Keratinocyte (primary cell): ENCODE measurements around the gene GRK5. TPM values are rescaled to one million over a fixed set of nuclear protein-coding genes. Genes with fewer than 3 reads are reported as not detected.

ENCODE experiments used
- DNase-seq: peaks from one replicate; pipeline ENCODE4 v3.0.0-alpha.2; 2011; ENCODE audit warnings: low read depth, missing footprints, low spot score
- FAIRE-seq: peaks from 2 replicates; lab custom pipeline; 2011; peaks lifted over from hg19 to GRCh38; lab: Jason Lieb, UNC
- H2AFZ ChIP-seq: 2 replicates; pipeline ENCODE4 v1.6.0; 2012; ENCODE audit warnings: low read length, control low read depth, inconsistent platforms; ENCODE audit not compliant: control insufficient read depth
- H3K27ac ChIP-seq: 2 replicates; pipeline ENCODE4 v1.5.1; 2011; ENCODE audit warnings: low read length; ENCODE audit not compliant: control insufficient read depth, insufficient read depth
- H3K27me3 ChIP-seq: 3 replicates; pipeline ENCODE4 v1.6.0; 2011; ENCODE audit warnings: low read length; ENCODE audit not compliant: control insufficient read depth, insufficient read depth; ENCODE audit errors: extremely low read depth
- H3K36me3 ChIP-seq, 2 experiments: 2 replicates in 1 of 2; 3 replicates in 1 of 2; pipeline ENCODE4 v1.5.1; 2011; ENCODE audit warnings: low read length in 2 of 2, mild to moderate bottlenecking in 1 of 2; ENCODE audit not compliant: control insufficient read depth in 2 of 2, insufficient read depth in 2 of 2; ENCODE audit errors: extremely low read depth in 1 of 2
- H3K4me1 ChIP-seq: 3 replicates; pipeline ENCODE4 v1.5.1; 2011; ENCODE audit warnings: low read length; ENCODE audit not compliant: control insufficient read depth, insufficient read depth; ENCODE audit errors: extremely low read depth
- H3K4me2 ChIP-seq: 3 replicates; pipeline ENCODE4 v1.6.0; 2011; ENCODE audit warnings: low read depth, low read length; ENCODE audit not compliant: control insufficient read depth, insufficient read depth; ENCODE audit errors: extremely low read depth
- H3K4me3 ChIP-seq, 3 experiments: fragments of 200-600 bp in 1 of 3; sonication (generic) in 1 of 3; 2 replicates in 2 of 3; 3 replicates in 1 of 3; pipeline ENCODE4 v1.5.1; 2011 to 2016; ENCODE audit warnings: low read length in 3 of 3, mild to moderate bottlenecking in 3 of 3, control low read depth in 2 of 3, inconsistent platforms in 1 of 3, low read depth in 1 of 3, mixed read lengths in 1 of 3, mixed run types in 1 of 3, moderate library complexity in 1 of 3; ENCODE audit not compliant: control insufficient read depth in 2 of 3, insufficient read depth in 2 of 3; ENCODE audit errors: extremely low read depth in 1 of 3
- H3K79me2 ChIP-seq: 2 replicates; pipeline ENCODE4 v1.6.0; 2012; ENCODE audit warnings: low read length; ENCODE audit not compliant: control insufficient read depth, insufficient read depth
- H3K9ac ChIP-seq: 3 replicates; pipeline ENCODE4 v1.6.0; 2011; ENCODE audit warnings: low read length; ENCODE audit not compliant: control insufficient read depth, insufficient read depth; ENCODE audit errors: extremely low read depth
- H3K9me1 ChIP-seq: 3 replicates; pipeline ENCODE4 v1.6.0; 2011; ENCODE audit warnings: low read length; ENCODE audit not compliant: control insufficient read depth, insufficient read depth; ENCODE audit errors: extremely low read depth
- H3K9me3 ChIP-seq: 2 replicates; pipeline ENCODE4 v1.5.1; 2012; ENCODE audit warnings: low read depth, low read length; ENCODE audit not compliant: control insufficient read depth
- H4K20me1 ChIP-seq: 3 replicates; pipeline ENCODE4 v1.6.0; 2011; ENCODE audit warnings: low read length; ENCODE audit not compliant: control insufficient read depth, insufficient read depth; ENCODE audit errors: extremely low read depth
- EZH2 ChIP-seq: IDR thresholded peaks from one replicate; pipeline ENCODE4 v1.6.1; 2012; ENCODE audit warnings: inconsistent platforms, mild to moderate bottlenecking, low read length, moderate library complexity
- dilution Hi-C: fragments of 300-500 bp; cut with MboI; formaldehyde crosslinking; loops from one replicate; pipeline ENCODE4 v1.7.0; 2020; ENCODE audit warnings: low sequenced_read_pairs; ENCODE audit not compliant: extremely low pct_ligation_motif_present
- polyA plus RNA-seq, 5 experiments: library from polyadenylated mRNA; depleted of rRNA in 3 of 5; stranded (reverse) in 3 of 5; stranded (forward) in 1 of 5; unstranded in 1 of 5; fragments of >200 nt; gene quantifications; 1 replicate in 1 of 5; 2 replicates in 3 of 5; 3 replicates in 1 of 5; pipeline versions ENCODE4 v1.2.1 to v1.2.3, GENCODE V29; 2011 to 2012; ENCODE audit warnings: missing spikeins in 2 of 5, low read depth in 1 of 5, low replicate concordance in 1 of 5
- TF ChIP-seq, protein P1 (sequence below), 3 experiments: IDR thresholded peaks in 1 of 3; conservative IDR thresholded peaks in 1 of 3; optimal IDR thresholded peaks in 1 of 3; 2 replicates in 2 of 3; 3 replicates in 1 of 3; pipeline versions ENCODE3 to v1.5.1; 2011; ENCODE audit warnings: low read length in 3 of 3, mild to moderate bottlenecking in 3 of 3, moderate library complexity in 2 of 3, control low read depth in 1 of 3, inconsistent platforms in 1 of 3; ENCODE audit not compliant: insufficient read depth in 2 of 3; ENCODE audit errors: extremely low read depth in 1 of 3

Gene GRK5
- polyA plus RNA-seq, 1 donor (not counting 4 experiments of a cell fraction or from before 2014, with no cell fraction given), result 7.6 TPM

DNA sequence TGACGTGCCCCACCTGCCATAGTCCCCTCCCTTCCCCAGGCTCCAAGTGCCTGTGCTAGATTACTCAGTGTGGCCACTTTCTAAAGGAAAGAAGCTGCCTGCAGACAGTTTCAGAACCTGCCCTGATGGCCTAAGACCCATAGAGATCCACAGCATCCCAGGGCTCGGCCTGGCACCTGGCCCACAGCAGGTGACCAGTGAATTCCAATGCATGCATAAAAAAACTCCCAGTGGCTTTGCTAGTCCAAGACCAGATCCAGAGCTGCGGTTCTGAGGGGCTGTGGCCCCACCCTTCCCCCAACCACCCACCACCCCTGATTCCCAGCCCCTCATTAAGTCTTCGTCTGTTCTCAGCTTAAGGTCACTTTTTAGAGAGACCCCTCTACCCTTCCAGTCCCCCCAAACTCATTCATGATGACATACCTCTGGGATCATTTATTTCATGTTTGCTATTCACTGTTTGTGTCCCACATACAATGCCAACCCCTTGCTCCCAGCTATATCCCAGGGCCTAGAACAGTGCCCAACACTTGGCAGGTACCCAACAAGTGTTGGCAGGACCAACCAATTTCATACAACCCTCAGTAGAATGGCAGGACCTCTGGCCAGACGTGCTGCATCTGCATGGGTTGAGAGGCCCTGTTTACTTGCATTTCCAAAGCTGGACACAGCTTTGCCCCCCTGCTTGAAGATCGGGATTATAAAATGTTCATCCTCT lies 217.0 kb downstream of the GRK5 start:
- Histone ChIP-seq H3K4me1 (no peaks in the 10 kb centered on the region), H3K4me2 (no peak overlapping the region), H3K27ac (no peak overlapping the region), H3K4me3 (no peak overlapping the region), H2AFZ (no peak overlapping the region), H3K9me3 (no peaks in the 10 kb centered on the region), H3K9ac (no peak overlapping the region), H3K9me1 (no peaks in the 10 kb centered on the region), H3K36me3 (peaks cover 2 to 8% of the 10 kb centered on the region in 2 experiments), H3K79me2 (no peaks in the 10 kb centered on the region), H4K20me1 (no peaks in the 10 kb centered on the region), H3K27me3 (no peaks in the 10 kb centered on the region)
- FAIRE-seq, result no peak
- no peak for TF ChIP-seq EZH2
- TF ChIP-seq, protein P1, sequence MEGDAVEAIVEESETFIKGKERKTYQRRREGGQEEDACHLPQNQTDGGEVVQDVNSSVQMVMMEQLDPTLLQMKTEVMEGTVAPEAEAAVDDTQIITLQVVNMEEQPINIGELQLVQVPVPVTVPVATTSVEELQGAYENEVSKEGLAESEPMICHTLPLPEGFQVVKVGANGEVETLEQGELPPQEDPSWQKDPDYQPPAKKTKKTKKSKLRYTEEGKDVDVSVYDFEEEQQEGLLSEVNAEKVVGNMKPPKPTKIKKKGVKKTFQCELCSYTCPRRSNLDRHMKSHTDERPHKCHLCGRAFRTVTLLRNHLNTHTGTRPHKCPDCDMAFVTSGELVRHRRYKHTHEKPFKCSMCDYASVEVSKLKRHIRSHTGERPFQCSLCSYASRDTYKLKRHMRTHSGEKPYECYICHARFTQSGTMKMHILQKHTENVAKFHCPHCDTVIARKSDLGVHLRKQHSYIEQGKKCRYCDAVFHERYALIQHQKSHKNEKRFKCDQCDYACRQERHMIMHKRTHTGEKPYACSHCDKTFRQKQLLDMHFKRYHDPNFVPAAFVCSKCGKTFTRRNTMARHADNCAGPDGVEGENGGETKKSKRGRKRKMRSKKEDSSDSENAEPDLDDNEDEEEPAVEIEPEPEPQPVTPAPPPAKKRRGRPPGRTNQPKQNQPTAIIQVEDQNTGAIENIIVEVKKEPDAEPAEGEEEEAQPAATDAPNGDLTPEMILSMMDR (optimal IDR thresholded peaks at IDR 0.05 in 1 of 3, IDR thresholded peaks at IDR 0.05 in 1 of 3, conservative IDR thresholded peaks at IDR 0.05 in 1 of 3; ENCODE audit: extremely low read depth in 1 of 3, insufficient read depth in 2 of 3, low read length in 3 of 3), result no peak
- no peak for DNase-seq
- dilution Hi-C loops, result loop anchor here (25.0 kb wide), 1 partner anchor 212 kb away; the partner anchor contains the start of gene GRK5

DNA sequence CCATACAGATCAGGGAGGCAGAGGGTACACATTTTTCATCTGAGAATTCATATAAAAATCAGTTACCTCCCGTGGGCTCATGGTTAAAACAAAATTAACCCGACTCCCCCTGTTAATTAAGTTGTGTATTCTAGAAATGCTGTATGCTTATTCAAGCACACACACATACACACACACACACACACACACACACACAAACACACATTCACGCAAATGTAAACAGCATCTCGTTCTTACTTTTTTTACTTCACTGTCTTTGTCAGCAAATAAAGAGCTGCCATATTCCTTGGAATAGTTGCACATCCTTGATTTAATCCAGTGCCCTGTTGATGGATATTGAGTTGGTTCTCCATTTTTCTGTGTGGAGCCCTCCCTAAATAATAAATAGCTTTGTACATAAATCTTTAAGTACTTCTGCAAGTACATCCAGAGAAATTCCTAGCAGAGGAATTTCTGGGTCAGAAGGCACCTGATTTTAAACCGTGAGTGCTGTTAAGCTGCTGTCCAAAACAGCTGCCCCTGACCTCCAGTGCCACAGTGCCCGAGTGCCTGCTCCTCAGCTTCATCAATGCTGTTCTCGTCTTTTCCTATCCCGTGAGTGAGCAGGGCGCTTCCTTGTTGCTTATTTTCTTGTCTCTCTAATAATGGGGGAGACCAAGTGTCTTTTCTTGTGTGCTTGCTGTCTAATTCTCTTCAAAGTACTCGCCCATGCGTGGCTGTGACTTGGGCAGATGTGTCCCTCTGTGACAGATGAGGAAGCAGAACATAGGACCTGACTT lies 217.9 kb downstream of the GRK5 start:
- dilution Hi-C loops, result no loop called here
- Histone ChIP-seq H3K9me1 (no peaks in the 10 kb centered on the region), H2AFZ (no peak overlapping the region), H3K4me3 (no peak overlapping the region), H3K4me1 (no peaks in the 10 kb centered on the region), H3K9me3 (no peaks in the 10 kb centered on the region), H3K27me3 (no peaks in the 10 kb centered on the region), H4K20me1 (no peaks in the 10 kb centered on the region), H3K4me2 (no peak overlapping the region), H3K27ac (no peak overlapping the region), H3K9ac (no peak overlapping the region), H3K36me3 (peaks cover 2 to 8% of the 10 kb centered on the region in 2 experiments), H3K79me2 (no peaks in the 10 kb centered on the region)
- FAIRE-seq, result no peak
- no peak for DNase-seq
- TF ChIP-seq, protein P1 (optimal IDR thresholded peaks at IDR 0.05 in 1 of 3, IDR thresholded peaks at IDR 0.05 in 1 of 3, conservative IDR thresholded peaks at IDR 0.05 in 1 of 3; ENCODE audit: extremely low read depth in 1 of 3, insufficient read depth in 2 of 3, low read length in 3 of 3), result no peak
- TF ChIP-seq EZH2, result no peak
